ENCODE measurements around the gene SLC25A33.
"Not testable (repeated sequence)": the region's sequence is repeated elsewhere in the genome, so short reads cannot be mapped to it uniquely, and the experiment has no call there.

Gene SLC25A33

GRCh38 chr1:9539829-9540550, 725 bp downstream of the SLC25A33 start:
- DNase-seq = peak; percentile 60

GRCh38 chr1:9542430-9542829, 3.2 kb downstream of the SLC25A33 start:
- DNase-seq = no peak

GRCh38 chr1:9544926-9545325, 5.7 kb downstream of the SLC25A33 start:
- no peak for DNase-seq

GRCh38 chr1:9549955-9550546, 10.8 kb downstream of the SLC25A33 start:
- no peak for DNase-seq

DNA sequence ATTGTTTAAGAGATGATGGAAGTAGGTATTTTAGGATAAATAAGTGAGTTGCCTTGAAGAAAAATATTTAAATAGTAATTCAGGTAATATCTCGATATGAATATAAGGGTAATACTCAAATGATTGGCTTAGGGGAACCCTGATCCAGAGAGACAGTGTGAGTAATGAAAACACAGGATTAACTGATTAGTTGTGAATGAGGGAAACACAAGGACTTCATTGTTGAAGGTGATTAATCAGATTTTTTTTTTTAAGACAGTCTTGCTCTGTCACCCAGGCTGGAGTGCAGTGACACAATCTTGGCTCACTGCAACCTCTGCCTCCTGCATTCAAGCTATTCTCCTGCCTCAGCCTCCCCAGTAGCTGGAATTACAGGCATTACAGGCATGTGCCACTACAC, 12.7 kb downstream of the SLC25A33 start:
- DNase-seq = no peak

DNA sequence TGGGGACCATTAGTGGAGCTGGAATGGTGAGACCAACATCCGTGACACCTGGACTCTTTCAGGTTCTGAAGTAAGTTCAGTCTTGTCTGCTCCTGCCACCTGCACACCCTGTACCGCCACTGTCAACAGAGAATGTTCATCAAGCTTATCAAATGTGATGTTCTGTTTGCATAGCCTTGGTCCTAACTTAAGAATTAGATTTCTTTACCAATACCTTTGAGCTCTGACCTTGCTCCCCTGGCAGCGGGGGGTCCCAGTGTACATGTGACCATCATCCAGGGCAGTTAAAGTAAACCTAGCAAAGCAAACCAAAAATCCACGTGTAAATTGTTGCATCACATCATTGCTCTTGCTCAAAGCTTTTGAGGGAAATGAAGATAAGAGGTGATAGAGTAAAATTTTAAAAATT, 14.5 kb downstream of the SLC25A33 start:
- no peak for DNase-seq

DNA sequence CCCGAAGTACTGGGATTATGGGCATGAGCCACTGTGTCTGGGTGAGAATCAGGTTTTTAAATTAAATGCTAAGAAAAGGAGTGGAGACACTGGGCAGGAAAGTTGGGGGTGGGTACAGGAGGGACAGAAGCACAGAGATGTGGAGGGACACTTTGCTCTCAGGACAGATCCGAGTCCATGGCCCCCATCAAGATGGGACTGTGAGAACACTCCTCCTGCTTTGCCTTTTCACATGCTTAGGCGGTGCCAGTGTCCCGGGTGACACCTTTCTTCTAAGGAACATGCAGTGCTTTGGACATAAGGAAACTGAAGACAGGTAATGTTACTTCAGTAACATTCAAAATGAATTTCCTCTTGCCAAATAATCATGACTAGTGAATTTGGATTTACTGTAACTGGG, 16.7 kb downstream of the SLC25A33 start:
- no peak for DNase-seq

GRCh38 chr1:9557624-9558023, 18.4 kb downstream of the SLC25A33 start:
- DNase-seq = no peak

DNA sequence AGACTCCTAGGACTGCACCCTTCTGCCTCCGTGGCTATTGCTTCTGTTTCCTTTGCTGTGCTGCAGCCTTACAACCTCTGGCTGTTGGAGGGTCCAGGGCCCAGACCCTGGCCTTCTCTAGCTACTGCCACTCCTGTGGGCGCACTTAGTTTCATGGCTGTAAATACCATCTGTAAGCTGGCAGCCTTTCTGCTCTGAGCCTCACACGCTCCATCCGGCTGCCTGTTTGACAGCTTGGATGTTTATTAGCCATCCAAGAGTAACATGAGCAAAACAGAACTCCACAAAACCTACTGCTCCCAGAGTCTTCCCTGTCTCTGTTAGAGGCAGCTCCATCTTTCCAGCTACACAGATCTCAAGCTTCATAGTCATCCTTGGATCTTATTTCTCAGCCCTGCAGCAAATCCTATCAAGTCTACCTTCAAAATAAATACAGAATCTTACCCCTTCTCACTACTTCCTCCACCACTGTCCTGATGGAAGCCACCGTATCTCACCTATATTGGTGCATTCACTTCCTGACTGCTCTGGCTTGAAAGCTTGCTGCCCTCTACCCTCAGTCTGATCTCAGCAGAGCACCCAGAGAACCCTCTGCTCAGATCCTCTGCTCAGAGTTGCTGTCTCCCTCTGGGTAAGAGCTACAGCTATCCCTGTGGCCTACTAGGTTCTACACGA, 19.1 kb downstream of the SLC25A33 start:
- no peak for DNase-seq

DNA sequence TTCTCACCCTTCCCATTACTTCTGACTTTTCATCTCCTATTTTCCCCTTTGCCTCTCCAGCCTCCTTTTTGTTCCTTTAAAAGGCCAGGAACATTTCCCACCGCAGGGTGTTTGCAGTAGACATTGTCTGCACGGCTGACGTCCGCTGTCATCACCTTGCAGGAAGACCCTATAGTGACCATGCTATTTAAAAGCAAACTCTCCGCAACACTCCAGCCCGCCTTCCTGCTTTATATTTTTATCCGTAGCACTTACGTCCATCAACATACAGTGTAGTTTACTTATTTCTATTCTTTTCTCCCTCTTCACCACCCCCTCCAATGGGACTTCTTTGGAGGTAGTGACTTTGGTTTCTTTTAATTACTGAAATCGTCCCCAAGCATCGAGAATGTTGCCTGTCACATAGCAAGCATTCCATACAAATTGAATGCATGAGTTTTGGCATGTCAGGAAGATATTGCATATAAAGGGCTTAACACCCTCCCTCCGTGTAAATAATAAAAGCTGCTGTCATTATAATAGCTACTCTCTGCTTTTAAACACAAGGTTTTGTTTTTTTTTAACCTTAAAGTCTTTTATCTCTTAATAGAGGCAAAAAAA, 19.8 kb downstream of the SLC25A33 start:
- DNase-seq = no peak

- DNase-seq = no peak
Measured at GRCh38 chr1:9559673-9560072, 20.4 kb downstream of the SLC25A33 start.

DNA sequence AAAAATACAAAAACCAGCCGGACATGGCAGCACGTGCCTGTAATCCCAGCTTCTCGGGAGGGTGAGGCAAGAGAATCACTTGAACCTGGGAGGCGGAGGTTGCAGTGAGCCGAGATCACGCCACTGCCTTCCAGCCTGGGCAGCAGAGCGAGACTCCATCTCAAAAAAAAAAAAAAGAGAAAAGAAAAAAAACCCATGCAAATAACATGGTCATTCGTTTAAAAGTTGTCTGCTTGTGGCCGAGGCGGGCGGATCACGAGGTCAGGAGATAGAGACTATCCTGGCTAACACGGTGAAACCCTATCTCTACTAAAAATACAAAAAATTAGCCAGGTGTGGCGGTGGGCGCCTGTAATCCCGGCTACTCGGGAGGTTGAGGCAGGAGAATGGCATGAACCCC, 20.8 kb downstream of the SLC25A33 start:
- not testable (repeated sequence) for DNase-seq

- DNase-seq = no peak
Measured at GRCh38 chr1:9561429-9561828, 22.2 kb downstream of the SLC25A33 start.

DNA sequence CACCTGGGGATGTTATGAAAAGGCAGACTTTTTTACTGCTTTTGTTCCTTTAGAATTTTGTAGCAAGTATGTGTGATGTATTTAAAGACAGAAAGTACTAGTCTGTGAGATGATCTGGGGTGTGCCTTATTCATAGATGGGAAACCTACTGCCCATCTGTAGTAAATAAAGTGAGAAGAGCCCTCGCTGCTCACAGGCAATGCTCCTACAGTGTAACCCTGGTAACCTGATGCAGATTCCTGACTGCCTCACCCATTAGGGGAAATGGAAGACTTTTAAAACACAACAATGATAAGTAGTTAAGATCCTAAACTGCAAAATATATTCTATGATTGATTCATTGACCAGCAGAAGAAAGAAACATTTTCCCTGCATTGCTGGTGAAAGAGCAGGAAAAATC, 30.0 kb downstream of the SLC25A33 start:
- DNase-seq = no peak

DNA sequence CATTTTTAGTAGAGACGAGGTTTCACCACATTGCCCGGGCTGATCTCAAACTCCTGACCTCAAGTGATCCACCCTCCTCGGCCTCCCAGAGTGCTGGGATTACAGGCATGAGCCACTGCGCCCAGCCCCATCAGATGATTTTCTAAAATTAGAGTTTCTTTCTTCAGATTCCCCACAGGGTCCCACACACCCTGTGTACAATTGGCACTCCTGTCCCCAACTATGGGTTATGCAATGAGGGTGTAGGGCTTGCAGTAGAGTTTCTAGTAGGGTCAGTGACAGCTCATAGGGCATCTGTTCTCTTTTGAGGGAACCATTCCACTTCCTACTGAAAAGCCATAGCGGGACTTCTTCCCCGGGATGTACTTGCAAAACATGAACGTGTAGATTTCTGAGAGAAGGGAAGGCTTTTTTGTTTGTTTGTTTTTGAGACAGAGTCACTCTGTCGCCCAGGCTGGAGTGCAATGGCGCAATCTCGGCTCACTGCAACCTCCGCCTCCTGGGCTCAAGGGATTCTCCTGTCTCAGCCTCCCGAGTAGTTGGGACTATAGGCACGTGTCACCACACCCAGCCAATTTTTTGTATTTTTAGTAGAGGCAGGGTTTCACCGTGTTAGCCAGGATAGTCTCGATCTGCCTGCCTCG, 31.7 kb downstream of the SLC25A33 start:
- not testable (repeated sequence) for DNase-seq

- no peak for DNase-seq
Measured at GRCh38 chr1:9573723-9574122, 34.5 kb downstream of the SLC25A33 start.

- no peak for DNase-seq
Measured at GRCh38 chr1:9575486-9575885, 36.2 kb downstream of the SLC25A33 start.

- no peak for DNase-seq
Measured at GRCh38 chr1:9576903-9577302, 37.6 kb downstream of the SLC25A33 start.

DNA sequence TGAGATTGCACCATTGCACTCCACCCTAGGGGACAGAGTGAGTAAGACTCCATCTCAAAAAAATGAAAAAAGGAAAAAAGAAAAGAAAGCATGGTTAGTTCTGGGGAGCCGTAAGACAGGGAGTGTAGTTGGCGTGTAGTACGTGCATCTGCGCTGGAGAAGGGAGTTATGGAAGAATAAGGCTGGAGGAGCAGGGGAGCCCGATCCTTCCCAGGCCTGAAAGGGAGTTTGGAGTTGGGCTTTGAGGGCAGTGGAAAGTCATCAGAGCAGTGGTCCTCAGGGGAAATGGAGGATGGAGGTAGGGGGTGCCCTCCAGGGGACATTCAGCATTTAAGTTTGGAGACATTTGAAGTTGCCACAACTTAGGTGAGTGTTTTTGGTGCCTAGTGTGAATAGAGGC, 38.2 kb downstream of the SLC25A33 start:
- no peak for DNase-seq

DNA sequence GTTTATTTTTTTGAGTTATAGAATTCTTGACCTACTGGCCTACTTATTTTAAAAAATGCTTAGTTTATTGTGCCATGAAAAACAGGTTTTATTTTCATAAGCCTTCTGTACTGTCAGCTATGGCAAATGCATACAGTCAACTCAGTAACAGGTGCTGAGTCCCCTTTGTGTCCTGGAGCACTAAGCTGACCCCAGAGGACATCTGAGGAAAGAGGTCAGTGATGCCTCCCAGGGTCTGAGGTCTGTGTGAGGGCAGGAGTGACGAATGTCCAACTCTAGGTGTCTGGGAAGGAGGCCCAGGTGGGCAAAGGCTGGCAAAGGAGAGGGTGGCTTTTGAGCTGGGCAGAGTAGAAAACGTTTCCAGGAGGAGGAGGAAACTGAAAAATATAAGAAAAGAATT, 41.7 kb downstream of the SLC25A33 start:
- DNase-seq = no peak

DNA sequence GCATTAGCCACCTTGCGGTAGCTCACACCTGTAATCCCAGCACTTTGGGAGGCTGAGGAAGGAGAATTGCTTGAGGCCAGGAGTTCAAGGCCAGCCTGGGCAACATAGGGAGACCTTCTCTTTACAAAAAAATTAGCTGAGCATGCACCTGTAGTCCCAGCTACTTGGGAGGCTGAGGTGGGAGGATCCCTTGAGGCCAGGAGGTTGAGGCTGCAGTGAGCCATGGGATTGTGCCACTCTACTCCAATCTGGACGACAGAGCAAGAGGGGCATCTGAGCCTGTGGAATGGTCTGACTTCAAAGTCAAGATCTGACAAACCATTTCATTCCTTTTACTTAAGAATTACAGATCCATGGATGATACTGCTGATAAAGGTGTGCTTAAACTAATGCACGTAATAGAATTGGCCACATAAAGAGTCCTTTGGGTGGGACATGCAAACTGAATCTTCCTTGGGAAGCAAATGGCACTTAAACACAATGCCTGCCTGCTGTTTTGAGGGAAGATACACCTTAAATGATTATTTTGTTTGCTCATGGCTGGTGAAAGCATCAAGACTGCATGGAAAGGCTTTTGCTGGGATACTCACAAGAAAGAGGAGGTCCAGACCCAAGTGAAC, 47.0 kb downstream of the SLC25A33 start:
- no peak for DNase-seq

DNA sequence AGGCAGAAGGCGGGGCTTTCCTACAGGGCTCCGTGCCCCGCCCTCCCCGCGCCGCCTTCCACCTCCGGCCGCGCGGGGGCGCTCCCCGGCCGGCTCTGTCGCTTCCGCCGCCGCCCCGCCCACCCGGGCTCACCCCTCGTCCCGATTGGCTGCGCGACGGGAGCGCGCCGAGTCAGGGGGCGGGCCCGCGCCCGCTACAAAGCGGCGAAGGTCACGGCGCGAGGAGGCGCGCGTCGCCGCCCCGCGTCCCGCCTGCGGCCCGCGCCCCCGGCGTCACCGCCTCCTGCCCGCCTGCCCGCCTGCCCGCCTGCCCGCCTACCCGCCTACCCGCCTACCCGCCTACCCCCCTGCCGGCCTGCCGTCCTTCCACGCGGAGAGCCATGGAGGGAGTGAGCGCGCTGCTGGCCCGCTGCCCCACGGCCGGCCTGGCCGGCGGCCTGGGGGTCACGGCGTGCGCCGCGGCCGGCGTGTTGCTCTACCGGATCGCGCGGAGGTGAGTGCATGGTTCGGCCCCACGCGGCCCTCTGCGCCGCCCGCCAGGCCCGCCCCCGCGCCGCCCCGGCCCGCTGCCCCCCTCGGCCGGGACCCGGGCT, 49.4 kb downstream of the SLC25A33 start, which contains the start of gene TMEM201:
Gene TMEM201 (plus strand): TSS at position 361 of the 593 bp plus-strand sequence. CDS start 20 bp downstream, at position 381.
- DNase-seq = peak; percentile 93
